ENCODE results near the gene MBD4. TPM values are rescaled to one million over a fixed set of nuclear protein-coding genes. Genes with fewer than 3 reads are reported as not detected.

The MBD4 gene
- total and polyA plus RNA-seq, 4 donors = 16.7 to 49.8 (median 36.2) TPM

DNA sequence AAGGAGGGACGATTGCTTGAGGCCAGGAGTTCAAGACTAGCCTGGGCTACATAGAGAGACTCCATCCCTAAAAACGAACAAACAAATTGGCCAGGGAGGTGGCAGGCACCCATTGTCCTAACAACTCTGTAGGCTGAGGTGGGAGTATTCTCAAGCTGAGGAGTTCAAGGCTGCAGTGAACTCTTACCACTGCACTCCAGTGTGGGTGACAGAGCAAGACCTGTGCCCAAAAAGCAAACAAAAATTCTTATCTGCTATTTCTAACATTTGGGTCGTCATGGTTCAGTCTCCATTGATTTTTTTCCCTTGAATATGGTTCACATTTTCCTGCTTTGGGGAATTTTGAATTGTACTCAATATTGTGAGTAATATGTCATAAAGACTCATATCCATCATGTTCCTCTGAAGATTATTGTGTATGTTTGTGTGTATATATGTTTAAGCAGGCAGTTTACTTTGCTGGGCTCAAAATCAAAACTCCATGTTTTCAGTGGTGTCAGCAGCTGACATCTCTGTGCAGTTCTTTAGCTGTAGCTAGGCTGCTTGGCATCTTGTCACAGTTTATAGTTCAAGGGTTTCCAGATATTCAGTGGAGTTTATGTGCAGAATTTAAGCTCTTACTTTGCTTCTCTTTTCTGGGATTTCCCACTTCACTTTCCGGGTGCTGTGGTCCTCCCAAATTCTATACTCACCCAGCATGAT lies 33.5 kb upstream of the MBD4 start:
- peaks cover 0 to 6% (median 0%) of the 10 kb centered on the region in 5 donors for H3K4me1 ChIP-seq (ENCODE audit: control insufficient read depth in 5 of 5, insufficient read depth in 5 of 5, low read length in 5 of 5)
- no peak overlapping the region for H3K4me3 ChIP-seq
- no peak for ATAC-seq (ENCODE audit: insufficient read depth, low FRiP score)
- no peaks in the 10 kb centered on the region for H3K9me3 ChIP-seq (ENCODE audit: control insufficient read depth in 4 of 4, insufficient read depth in 3 of 4, low read length in 3 of 4)
- no peaks in the 10 kb centered on the region for H3K27me3 ChIP-seq (ENCODE audit: control insufficient read depth in 3 of 3, insufficient read depth in 3 of 3, low read length in 2 of 3)
- TF ChIP-seq, protein P1, sequence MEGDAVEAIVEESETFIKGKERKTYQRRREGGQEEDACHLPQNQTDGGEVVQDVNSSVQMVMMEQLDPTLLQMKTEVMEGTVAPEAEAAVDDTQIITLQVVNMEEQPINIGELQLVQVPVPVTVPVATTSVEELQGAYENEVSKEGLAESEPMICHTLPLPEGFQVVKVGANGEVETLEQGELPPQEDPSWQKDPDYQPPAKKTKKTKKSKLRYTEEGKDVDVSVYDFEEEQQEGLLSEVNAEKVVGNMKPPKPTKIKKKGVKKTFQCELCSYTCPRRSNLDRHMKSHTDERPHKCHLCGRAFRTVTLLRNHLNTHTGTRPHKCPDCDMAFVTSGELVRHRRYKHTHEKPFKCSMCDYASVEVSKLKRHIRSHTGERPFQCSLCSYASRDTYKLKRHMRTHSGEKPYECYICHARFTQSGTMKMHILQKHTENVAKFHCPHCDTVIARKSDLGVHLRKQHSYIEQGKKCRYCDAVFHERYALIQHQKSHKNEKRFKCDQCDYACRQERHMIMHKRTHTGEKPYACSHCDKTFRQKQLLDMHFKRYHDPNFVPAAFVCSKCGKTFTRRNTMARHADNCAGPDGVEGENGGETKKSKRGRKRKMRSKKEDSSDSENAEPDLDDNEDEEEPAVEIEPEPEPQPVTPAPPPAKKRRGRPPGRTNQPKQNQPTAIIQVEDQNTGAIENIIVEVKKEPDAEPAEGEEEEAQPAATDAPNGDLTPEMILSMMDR (IDR thresholded peaks at IDR 0.05; ENCODE audit: control extremely low read depth, extremely low read depth) = no peak
- peak in 2 of 3 donors; percentile 52 to 53 for DNase-seq
- no peak overlapping the region for H3K9ac ChIP-seq (ENCODE audit: insufficient read depth in 1 of 2, low read length in 2 of 2)
- 87 to 92% methylated on average over 4 of the region's 4 CpGs for WGBS, 2 donors
- H3K36me3 ChIP-seq (ENCODE audit: control insufficient read depth in 4 of 4, insufficient read depth in 4 of 4, low read length in 4 of 4) = peaks cover 5 to 35% (median 19%) of the 10 kb centered on the region in 4 donors
- H3K27ac ChIP-seq (ENCODE audit: low read depth in 1 of 2, low read length in 1 of 2) = peak overlapping the region in 1 of 2 donors; percentile 26

DNA sequence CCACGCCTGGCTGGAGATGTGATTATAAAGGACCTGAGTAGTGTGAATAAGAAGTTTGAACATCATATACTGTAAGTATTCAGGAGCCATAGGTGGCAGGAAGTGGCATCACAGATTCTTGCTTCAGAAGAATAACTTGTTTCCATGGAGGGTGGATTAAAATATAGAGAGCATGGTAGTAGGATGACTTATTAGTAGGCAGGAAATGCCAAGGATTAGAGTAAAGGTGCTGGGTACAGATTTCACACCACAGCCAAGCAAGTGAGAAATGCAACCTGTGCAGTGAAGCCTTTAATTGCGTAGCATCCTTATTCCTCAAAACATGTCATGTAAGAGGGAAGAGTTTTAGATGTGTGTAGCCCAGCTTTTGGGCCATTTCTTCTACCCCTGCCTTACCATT lies 31.1 kb upstream of the MBD4 start:
- Histone ChIP-seq H3K4me1 (ENCODE audit: control insufficient read depth in 5 of 5, insufficient read depth in 5 of 5, low read length in 5 of 5) (peaks cover 0 to 6% (median 0%) of the 10 kb centered on the region in 5 donors), H3K27ac (ENCODE audit: low read depth in 1 of 2, low read length in 1 of 2) (no peak overlapping the region), H3K36me3 (ENCODE audit: control insufficient read depth in 4 of 4, insufficient read depth in 4 of 4, low read length in 4 of 4) (peaks cover 0 to 24% (median 15%) of the 10 kb centered on the region in 4 donors), H3K4me3 (no peak overlapping the region), H3K9ac (ENCODE audit: insufficient read depth in 1 of 2, low read length in 2 of 2) (no peak overlapping the region), H3K27me3 (ENCODE audit: control insufficient read depth in 3 of 3, insufficient read depth in 3 of 3, low read length in 2 of 3) (no peaks in the 10 kb centered on the region), H3K9me3 (ENCODE audit: control insufficient read depth in 4 of 4, insufficient read depth in 3 of 4, low read length in 3 of 4) (no peaks in the 10 kb centered on the region)
- ATAC-seq (ENCODE audit: insufficient read depth, low FRiP score) (no peak), DNase-seq (no peak)
- TF ChIP-seq, protein P1 (IDR thresholded peaks at IDR 0.05; ENCODE audit: control extremely low read depth, extremely low read depth) = no peak
- 94 to 97% methylated on average over 2 of the region's 2 CpGs for WGBS, 2 donors

DNA sequence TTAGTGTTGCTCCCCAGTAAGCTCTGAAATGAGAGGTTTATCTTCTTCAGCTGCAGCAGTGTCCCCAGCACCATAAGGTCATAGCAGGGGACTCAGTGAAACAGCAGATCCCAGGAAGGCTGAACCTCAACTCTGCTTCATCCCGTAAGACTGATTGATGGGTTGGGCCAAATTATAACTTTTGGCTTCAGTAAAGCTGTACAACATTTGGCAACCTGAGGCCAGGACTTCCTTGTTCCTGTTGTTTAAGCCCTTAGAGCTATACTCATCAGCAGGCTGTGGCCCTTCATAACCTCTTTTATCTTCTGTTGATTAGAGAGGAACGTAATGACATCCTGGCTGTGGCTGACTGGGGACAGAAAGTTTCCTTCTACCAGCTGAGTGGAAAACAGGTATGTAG lies 29.3 kb upstream of the MBD4 start:
- Histone ChIP-seq H3K27ac (ENCODE audit: low read depth in 1 of 2, low read length in 1 of 2) (peak overlapping the region in 1 of 2 donors; percentile 93), H3K4me1 (ENCODE audit: control insufficient read depth in 5 of 5, insufficient read depth in 5 of 5, low read length in 5 of 5) (peaks cover 0 to 6% (median 0%) of the 10 kb centered on the region in 5 donors), H3K9ac (ENCODE audit: insufficient read depth in 1 of 2, low read length in 2 of 2) (no peak overlapping the region), H3K27me3 (ENCODE audit: control insufficient read depth in 3 of 3, insufficient read depth in 3 of 3, low read length in 2 of 3) (no peaks in the 10 kb centered on the region), H3K36me3 (ENCODE audit: control insufficient read depth in 4 of 4, insufficient read depth in 4 of 4, low read length in 4 of 4) (peaks cover 4 to 29% (median 12%) of the 10 kb centered on the region in 4 donors), H3K9me3 (ENCODE audit: control insufficient read depth in 4 of 4, insufficient read depth in 3 of 4, low read length in 3 of 4) (no peaks in the 10 kb centered on the region), H3K4me3 (no peak overlapping the region)
- DNase-seq (no peak), ATAC-seq (ENCODE audit: insufficient read depth, low FRiP score) (no peak)
- 64 to 72% methylated on average over 2 of the region's 2 CpGs for WGBS, 2 donors
- TF ChIP-seq, protein P1 (IDR thresholded peaks at IDR 0.05; ENCODE audit: control extremely low read depth, extremely low read depth) = no peak
